HG02759 (cell line): Measurements from ENCODE around the gene LMF1.
"Not testable (repeated sequence)": the region's sequence is repeated elsewhere in the genome, so short reads cannot be mapped to it uniquely, and the experiment has no call there.

Experiments used
- ATAC-seq: cut with Tn5 transposase; IDR thresholded peaks from one replicate; pipeline ENCODE4 v1.9.1; 2021; ENCODE audit warnings: mild to moderate bottlenecking, moderate library complexity; ENCODE audit not compliant: unreplicated experiment

LMF1 gene

DNA sequence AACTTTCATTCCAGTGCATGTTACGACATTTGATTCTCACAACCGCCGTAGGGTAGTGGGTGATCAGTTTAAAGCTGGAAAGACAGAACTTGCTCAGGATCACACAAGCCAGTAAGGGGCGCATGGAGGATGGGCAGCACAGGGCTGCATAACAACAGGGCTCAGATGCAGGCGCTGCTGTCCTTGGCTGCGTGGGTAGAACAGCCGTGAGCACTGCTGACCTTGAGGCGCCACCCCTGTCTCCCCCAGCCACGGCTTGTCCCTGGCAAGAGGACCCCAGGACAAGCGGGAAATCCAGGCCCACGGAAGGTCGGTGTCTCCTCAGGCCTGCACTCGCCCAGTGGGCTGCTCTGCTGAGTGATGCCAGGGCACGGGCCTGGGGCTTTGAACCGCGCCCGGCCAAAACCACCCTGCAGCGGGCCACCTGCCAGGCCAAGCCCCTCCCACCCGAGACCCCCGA, 84.7 kb downstream of the LMF1 start:
- no peak for ATAC-seq

DNA sequence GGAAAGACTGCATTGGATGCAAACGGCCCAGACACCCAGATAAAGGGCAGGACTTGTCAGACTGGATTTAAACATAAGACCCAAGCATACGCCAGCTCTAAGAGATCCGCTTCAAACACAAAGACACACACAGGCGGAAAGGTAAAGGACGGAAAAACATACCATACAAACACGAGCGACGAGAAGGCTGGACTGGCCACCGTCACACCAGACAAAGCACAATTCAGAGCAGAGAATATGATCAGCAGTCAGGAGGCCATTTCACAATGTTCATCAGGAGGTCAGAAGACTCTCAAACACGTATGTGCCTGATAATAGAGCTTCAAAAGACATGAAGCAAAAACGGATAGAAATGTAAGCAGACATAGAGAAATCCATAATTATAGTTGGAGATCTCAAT, 85.4 kb downstream of the LMF1 start:
- no peak for ATAC-seq

- no peak for ATAC-seq
These were observed 86.6 kb downstream of the LMF1 start for GRCh38 chr16:884232-884631.

GRCh38 chr16:883781-884180, 87.0 kb downstream of the LMF1 start:
- no peak for ATAC-seq

- ATAC-seq, result no peak
These were observed 87.4 kb downstream of the LMF1 start for GRCh38 chr16:883340-883739.

DNA sequence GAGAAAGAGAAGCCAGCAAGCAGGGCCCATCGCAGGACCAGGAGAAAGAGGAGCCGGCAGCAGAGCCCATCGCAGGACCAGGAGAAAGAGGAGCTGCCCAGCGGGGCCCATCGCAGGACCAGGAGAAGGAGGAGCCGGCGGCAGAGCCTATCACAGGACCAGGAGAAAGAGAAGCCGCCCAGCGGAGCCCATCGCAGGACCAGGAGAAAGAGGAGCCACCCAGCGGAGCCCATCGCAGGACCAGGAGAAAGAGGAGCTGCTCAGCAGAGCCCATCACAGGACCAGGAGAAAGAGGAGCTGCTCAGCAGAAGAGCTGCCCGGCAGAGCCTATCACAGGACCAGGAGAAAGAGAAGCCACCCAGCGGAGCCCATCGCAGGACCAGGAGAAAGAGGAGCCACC, 88.1 kb downstream of the LMF1 start:
- ATAC-seq, result not testable (repeated sequence)

DNA sequence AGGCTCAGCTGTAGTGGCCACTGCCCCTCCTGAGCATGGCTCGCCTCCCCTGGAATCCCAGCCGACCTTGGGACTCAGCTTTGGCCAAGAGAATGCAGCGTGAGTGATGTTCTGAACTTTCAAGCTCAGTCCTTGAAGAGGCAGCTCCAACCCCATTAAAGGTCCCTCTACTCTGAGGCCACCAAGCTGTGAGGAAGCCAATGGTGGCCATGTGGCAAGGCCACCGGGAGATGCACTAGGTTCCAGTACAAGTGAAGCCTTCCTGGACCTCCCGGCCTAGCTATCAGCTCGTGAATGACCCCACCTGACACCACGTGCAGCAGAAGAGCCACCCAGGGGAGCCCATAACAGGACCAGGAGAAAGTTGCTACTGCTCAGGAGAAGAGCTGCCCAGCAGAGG, 88.5 kb downstream of the LMF1 start:
- no peak for ATAC-seq

GRCh38 chr16:881219-882097, 89.3 kb downstream of the LMF1 start:
- no peak for ATAC-seq

DNA sequence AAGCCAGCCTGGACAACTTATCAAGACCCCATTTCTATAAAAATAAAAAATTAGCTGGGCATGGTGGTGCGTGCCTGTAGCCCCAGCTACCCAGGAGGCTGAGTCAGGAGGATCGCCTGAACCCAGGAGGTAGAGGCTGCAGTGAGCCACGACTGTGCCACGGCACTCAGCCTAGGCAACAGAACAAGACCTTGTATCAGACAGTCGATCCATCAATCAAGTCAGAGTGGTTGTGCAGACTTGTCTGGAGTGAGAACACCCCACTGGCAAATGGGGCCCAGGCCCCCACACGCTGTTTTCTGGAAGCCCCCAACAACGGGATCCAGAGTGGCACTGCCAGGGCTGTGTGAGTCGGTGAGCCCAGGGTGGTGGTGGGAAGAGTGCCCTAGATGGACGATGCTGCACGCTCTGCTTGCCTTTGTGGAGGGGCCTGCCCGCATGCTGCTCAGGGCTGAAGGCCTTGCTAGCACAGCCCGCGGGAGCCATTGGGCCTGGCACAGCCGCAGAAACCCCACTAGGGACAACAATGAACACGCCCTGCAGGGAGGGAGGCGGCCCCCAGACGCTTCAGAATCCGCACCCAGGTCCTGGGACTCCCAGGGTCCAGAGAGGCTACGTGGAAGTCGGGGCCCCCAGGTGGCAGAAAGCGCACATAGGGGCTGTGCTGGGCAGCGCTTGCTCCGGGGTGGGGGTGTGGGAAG, 90.2 kb downstream of the LMF1 start:
- no peak for ATAC-seq

DNA sequence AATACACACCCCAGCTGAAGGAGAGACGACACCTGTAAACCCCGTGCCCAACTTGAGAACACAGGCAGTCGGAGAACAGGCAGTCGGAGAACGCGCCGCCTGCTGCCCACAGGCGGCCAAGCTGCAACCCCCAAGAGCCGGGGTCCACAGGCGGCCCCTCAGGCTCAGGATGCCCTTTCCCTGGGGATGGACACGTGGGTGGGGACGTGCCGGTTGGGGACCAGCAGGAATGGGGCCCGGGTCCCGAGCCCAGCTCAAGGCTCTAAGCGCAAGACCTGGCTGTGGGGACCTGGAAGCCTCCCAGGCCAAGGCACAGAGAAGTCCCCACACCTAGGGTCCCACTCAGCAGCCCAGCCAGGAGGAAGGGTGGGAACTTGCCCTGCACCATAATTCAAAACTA, 90.8 kb downstream of the LMF1 start:
- no peak for ATAC-seq

DNA sequence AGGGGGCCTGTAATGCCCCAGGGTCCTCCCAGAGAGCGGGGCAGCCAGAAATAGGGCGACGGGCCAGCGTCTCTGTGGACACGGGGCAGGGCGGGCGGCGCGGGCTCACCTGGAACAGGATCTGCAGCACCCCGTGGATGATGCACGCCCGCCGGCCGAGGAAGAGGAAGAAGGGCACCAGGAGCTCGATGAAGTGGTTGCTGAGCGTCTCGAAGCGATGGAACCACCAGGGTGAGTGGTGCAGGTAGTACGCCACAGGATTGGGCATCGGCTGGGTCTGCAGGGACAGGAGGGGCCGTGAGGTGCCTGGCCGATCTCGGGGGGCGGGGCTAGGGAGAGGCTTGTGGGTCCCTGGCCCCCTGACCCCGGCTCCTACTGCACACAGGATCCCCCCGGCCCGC, 91.3 kb downstream of the LMF1 start:
- ATAC-seq, result no peak

DNA sequence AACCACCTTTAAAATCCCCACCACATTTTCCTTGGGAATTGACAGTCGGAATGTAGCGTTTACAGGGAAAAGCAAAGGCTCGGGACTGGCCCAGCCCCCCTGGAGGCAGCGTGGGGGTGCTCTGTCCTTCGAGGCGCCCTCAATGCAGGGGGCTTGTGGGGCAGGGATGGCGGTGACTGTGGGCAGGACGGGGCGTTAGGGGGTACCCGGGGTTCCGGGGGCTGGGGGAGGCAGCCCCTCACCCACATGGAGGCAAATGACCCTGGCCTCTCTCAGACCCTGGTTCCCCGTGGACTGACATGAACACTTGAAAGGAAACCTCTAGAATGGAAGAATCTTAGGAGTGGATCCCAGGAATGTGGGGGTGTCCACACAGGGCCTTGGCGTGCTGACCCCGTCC, 91.9 kb downstream of the LMF1 start:
- no peak for ATAC-seq

DNA sequence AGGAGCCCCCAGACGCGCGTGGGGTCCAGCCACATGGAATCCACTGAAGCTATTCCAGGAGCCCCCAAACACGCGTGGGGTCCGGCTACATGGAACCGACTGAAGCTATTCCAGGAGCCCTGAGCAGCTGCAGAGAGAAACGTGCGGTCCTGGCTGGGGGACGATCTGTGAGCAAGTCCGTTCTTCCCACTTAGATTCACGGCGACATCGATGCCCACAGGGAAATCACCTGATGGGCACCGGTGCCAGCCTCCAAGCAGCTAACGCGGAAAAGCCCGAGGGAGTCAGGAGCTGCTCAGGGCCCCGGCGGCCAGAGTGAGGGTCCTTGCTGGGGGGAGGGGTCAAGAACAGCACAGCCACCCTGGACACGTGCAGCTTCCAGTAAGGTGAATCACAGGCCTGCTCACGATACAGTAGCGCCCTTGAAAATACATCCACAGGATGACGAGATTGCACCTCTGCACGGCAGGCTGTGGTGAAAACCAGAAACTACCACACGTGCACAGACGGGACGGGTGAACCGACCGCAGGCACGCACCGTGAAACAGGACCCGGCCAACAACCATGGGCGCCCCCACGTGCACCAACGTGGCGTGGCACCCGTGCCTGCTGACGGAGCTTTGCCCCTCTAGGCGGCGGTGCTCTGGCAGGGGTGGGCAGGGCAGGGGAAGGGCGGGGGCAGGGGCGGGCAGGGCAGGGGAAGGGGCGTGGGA, 92.6 kb downstream of the LMF1 start:
- no peak for ATAC-seq

GRCh38 chr16:877242-878071, 93.3 kb downstream of the LMF1 start:
- ATAC-seq, result no peak

- no peak for ATAC-seq
These were observed 94.1 kb downstream of the LMF1 start for GRCh38 chr16:876523-877241.

GRCh38 chr16:876041-876335, 94.8 kb downstream of the LMF1 start:
- ATAC-seq, result no peak

DNA sequence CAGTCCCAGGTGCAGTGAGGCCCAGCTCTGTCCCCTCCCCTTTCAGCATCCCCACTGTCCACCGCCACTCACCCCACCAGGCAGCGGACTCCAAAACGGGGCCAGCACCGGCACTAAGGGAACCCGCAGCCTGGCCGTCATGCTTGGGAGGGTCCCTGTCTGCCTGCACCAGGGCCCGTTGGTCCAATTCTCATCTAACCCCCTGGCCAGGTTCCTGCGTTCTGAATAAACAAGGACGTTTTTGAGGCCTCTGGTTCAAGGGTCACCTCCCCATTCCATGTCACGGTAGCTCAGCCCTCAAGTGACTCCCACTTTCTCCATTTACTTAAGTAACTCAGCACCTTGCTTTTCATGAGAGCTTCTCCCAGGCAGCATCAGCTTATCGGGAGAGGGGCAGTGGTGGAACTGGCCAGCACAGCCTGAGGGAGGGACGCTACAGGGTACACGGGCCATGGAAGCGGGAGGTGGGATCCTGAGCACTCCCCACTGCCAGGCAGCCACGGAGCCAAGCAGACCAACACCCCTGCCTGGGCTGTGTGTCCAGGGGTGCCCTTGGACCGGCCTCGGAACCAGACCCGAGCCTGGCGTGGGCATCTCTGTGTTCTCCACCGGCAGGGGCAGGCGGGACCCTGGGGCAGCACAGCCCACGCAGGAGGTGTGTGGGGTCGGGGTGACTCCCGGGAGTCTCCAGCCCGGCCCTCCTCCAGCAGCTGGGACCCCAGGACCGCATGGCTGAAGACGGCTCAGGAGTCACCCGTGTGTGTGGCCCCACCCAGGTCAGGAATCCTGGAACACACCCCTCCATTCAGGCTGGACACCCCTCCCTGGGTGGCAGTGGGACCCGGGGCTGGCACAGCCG, 95.4 kb downstream of the LMF1 start:
- no peak for ATAC-seq

- no peak for ATAC-seq
These were observed 96.2 kb downstream of the LMF1 start for GRCh38 chr16:874366-875181.

- no peak for ATAC-seq
These were observed 96.9 kb downstream of the LMF1 start for GRCh38 chr16:873889-874288.
